Measurements from ENCODE around the gene RPH3AL. TPM values are rescaled to one million over a fixed set of nuclear protein-coding genes. Genes with fewer than 3 reads are reported as not detected.

The RPH3AL gene
- total and polyA plus RNA-seq, 3 donors from 2014 or later = 4.4 to 13.5 (median 6.5) TPM

GRCh38 chr17:395179-395578 is 42.6 kb upstream of the RPH3AL start:
- TF ChIP-seq CTCF (IDR thresholded peaks at IDR 0.05) (no peak), POLR2A (IDR thresholded peaks at IDR 0.05) (no peak)
- intact Hi-C loops (cut with DNase I; ENCODE audit: low total_unique reads) = no loop called here
- Histone ChIP-seq H3K4me3 (no peak overlapping the region), H3K9me3 (no peaks in the 10 kb centered on the region), H3K4me1 (peaks cover 11% of the 10 kb centered on the region), H3K27me3 (no peaks in the 10 kb centered on the region), H3K27ac (no peak overlapping the region), H3K36me3 (ENCODE audit: low read depth, missing control alignments) (no peaks in the 10 kb centered on the region)
- no peak for DNase-seq
- 90 to 93% methylated on average over 9 of the region's 9 CpGs for WGBS, 2 donors

GRCh38 chr17:394718-395095 is 42.1 kb upstream of the RPH3AL start:
- no peak for TF ChIP-seq POLR2A (IDR thresholded peaks at IDR 0.05)
- no peak for TF ChIP-seq CTCF (IDR thresholded peaks at IDR 0.05)
- H3K4me3 ChIP-seq = no peak overlapping the region
- 93 to 97% methylated on average over 9 of the region's 9 CpGs for WGBS, 2 donors
- H3K27me3 ChIP-seq = no peaks in the 10 kb centered on the region
- no peaks in the 10 kb centered on the region for H3K36me3 ChIP-seq (ENCODE audit: low read depth, missing control alignments)
- H3K27ac ChIP-seq = no peak overlapping the region
- H3K4me1 ChIP-seq = peaks cover 11% of the 10 kb centered on the region
- no peak for DNase-seq
- no peaks in the 10 kb centered on the region for H3K9me3 ChIP-seq
- intact Hi-C loops (cut with DNase I; ENCODE audit: low total_unique reads) = no loop called here

GRCh38 chr17:393806-394717 is 41.5 kb upstream of the RPH3AL start:
- Histone ChIP-seq H3K27ac (no peak overlapping the region), H3K36me3 (ENCODE audit: low read depth, missing control alignments) (no peaks in the 10 kb centered on the region), H3K27me3 (no peaks in the 10 kb centered on the region), H3K4me3 (no peak overlapping the region), H3K4me1 (peaks cover 11% of the 10 kb centered on the region), H3K9me3 (no peaks in the 10 kb centered on the region)
- DNase-seq = no peak
- 62 to 66% methylated on average over 19 of the region's 19 CpGs for WGBS, 2 donors
- intact Hi-C loops (cut with DNase I; ENCODE audit: low total_unique reads) = no loop called here
- no peak for TF ChIP-seq CTCF (IDR thresholded peaks at IDR 0.05)
- no peak for TF ChIP-seq POLR2A (IDR thresholded peaks at IDR 0.05)

GRCh38 chr17:391850-392249 is 39.2 kb upstream of the RPH3AL start:
- Histone ChIP-seq H3K36me3 (ENCODE audit: low read depth, missing control alignments) (no peaks in the 10 kb centered on the region), H3K4me3 (no peak overlapping the region), H3K4me1 (peaks cover 11% of the 10 kb centered on the region), H3K27me3 (no peaks in the 10 kb centered on the region), H3K27ac (no peak overlapping the region), H3K9me3 (no peaks in the 10 kb centered on the region)
- 83 to 86% methylated on average over 11 of the region's 11 CpGs for WGBS, 2 donors
- TF ChIP-seq CTCF (IDR thresholded peaks at IDR 0.05) (no peak), POLR2A (IDR thresholded peaks at IDR 0.05) (no peak)
- intact Hi-C loops (cut with DNase I; ENCODE audit: low total_unique reads) = no loop called here
- DNase-seq = no peak

- TF ChIP-seq CTCF (IDR thresholded peaks at IDR 0.05) (no peak), POLR2A (IDR thresholded peaks at IDR 0.05) (no peak)
- Histone ChIP-seq H3K27me3 (no peaks in the 10 kb centered on the region), H3K36me3 (ENCODE audit: low read depth, missing control alignments) (no peaks in the 10 kb centered on the region), H3K4me1 (peaks cover 17% of the 10 kb centered on the region), H3K4me3 (no peak overlapping the region), H3K27ac (no peak overlapping the region), H3K9me3 (no peaks in the 10 kb centered on the region)
- intact Hi-C loops (cut with DNase I; ENCODE audit: low total_unique reads) = no loop called here
- WGBS, 2 donors = 90 to 93% methylated on average over 11 to 12 of the region's 12 CpGs
- DNase-seq = no peak
These were observed 37.4 kb upstream of the RPH3AL start for GRCh38 chr17:390025-390424.

Measured in testis (tissue), 3 donors.